ENCODE results near the gene ODR4.

- no peak for TF ChIP-seq CTCF (IDR thresholded peaks at IDR 0.05; ENCODE audit: borderline replicate concordance, extremely low read depth, low read length, poor library complexity, severe bottlenecking)
- TF ChIP-seq EZH2 (IDR thresholded peaks at IDR 0.05; ENCODE audit: borderline replicate concordance, low read depth, low read length, severe bottlenecking) = no peak
Observed at GRCh38 chr1:186337554-186337953, 38.1 kb upstream of the ODR4 start.

All from DND-41 (cell line).